Fibroblast of peridontal ligament (primary cell): ENCODE measurements around the gene CRTAC1.
A peak's percentile ranks its signal among the peaks of the same experiment; 100 is the strongest.

Experiments used
- DNase-seq: peaks from one replicate; pipeline ENCODE4 v3.0.0-alpha.2; 2010; ENCODE audit errors: extremely low read depth

Gene CRTAC1

DNA sequence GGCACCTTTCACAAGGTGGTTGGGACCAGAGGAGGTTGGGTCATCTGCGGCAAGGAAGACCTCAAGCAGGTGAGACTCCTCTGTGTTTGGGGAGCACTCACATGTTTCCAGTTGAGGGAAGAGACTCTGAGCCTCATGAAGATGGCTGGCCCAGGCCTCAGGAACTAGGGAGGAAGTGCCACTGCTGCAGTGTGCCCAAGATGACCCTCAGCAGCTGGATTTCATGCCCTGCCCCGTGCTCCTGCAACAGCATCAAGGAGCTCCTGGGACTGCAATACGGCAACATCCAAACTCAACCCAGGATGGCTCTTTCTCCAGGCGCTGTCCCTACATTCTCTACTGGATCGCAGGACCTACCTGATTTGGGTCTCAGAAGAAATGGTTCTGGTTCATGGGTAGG lies 106.9 kb downstream of the CRTAC1 start:
- no peak for DNase-seq

GRCh38 chr10:97923057-97923456 lies 107.4 kb downstream of the CRTAC1 start:
- DNase-seq = no peak

- no peak for DNase-seq
These were observed 108.2 kb downstream of the CRTAC1 start for GRCh38 chr10:97922022-97922758.

DNA sequence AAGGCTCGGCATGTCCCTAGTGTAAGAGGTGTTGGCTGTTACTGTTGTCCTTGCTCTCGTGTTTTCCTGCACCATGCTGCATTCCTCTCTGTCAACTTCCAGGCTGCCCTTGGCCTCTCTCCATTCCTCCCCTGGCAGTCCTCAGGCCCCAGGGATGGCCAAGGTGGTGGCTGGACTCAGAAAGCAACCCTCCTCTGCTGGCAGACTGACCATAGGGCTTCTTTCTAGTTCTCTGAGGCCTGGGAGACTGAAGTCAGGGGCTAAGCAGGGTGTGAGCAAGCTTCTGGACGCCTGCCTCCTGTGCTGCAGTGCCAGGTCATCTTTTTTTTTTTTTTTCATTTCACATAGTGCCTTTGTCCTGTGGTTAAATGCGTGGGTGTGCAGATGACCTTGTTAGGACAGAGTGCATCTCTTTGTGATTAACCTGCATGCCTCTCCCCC lies 108.8 kb downstream of the CRTAC1 start:
- no peak for DNase-seq

- no peak for DNase-seq
These were observed 109.6 kb downstream of the CRTAC1 start for GRCh38 chr10:97920865-97921264.

DNA sequence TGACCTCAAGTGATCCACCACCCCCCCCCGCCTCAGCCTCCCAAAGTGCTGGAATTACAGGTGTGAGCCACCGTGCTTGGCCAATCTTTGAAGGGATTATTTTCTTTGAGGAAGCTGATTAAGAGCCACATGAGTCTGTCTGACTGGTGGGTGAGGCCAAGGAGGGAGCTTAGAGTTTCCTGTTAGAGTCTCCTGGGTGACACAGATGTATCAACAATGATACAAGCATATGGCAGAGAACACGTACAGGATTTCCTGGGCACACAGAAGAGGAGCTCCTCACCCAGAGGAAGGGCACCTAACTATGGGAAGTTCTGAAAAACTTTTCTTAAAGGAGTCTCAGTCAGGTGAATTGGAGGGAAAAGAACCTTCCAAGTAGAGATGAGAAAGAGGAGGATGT lies 111.4 kb downstream of the CRTAC1 start:
- no peak for DNase-seq

- DNase-seq = peak; percentile 9
These were observed 113.8 kb downstream of the CRTAC1 start for GRCh38 chr10:97916586-97916985.

DNA sequence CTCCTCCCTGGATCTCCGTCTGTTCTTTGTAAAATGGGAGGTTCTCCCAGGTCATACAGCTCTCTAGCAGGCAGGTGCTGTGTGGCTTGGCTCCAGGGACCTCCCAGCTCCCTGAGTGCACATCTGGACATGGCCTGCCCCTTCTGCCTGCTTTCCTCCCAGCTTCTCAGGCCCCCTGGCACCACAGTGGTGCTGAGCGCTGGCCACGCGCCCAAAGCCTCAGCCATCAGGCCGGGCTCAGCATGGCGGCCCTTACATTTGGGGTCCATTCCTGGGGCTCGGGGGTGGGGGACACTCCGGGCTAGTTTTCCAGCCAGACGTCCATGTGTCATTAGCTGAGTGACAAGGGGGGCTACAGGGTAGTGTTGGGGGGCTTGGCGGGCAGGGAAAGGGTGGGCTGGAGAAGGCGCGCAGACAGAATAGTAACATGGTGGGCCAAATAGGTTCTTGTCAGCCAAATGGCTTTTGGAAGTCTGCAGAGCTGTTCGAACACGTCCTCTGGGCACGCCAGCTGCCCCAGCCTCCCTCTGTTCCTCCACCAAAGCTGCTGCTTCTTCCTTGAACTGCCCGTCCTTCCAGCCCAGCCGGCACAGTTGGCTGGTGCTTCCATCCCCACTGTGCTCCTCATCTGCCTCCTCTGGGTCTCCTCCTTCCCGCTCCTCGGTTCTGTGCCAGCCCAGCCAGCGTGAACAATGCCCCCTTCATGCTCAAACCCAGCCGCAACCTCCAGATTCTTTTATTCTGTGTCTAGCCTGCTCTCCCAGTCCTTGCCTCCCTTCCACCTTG lies 114.9 kb downstream of the CRTAC1 start:
- DNase-seq = no peak

DNA sequence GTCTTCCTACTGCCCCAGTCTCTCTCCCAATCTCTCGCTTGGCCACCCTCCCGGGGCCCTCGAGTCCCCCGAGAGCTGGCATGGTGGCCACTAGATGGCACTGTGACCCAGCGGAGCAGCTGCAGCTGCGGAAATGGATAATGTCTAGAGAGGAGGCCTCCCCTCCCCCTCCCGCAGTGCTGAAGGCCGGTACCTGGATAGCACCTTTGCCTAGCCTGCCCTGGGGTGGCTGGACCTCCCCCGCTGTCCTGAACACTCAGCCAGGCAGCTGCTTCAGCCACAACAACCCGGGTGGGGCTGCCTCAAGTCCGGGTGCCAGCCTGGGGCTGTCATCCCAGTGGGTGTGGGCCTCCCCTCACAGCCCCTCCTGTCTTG lies 115.6 kb downstream of the CRTAC1 start:
- DNase-seq = peak; percentile 21

DNA sequence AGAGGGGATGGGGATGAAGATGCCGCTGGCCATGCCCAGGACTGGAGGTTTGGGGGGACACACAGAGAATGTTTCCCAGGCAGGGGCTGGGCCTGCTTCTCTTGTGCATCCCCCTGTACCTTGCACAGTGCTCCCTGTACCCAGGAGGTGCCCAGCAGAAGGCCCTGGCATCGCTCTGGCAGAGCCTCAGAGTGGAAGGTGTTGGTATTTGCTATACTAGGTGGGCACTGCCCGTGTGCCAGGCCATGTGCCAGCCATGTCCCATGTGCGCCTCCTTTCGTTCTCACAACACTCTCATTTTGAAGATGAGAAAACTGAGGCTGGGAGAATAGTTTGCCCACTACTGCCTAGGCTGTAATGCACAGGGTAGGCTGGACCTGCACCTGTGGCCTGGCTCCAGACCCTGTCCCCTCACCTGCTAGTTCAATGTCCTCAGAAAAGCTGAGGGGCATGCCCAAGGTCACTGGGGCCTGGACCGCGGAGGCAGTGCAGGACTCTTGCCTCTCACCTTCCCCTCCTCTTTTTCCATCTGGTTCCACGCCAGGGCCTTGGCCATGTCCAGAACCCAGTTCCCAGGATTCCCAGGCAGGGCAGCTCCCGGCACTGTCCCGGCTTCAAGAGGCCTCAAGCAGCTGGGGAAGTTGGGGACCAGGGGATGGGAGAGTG lies 116.1 kb downstream of the CRTAC1 start:
- no peak for DNase-seq

- no peak for DNase-seq
These were observed 116.8 kb downstream of the CRTAC1 start for GRCh38 chr10:97913614-97914013.

DNA sequence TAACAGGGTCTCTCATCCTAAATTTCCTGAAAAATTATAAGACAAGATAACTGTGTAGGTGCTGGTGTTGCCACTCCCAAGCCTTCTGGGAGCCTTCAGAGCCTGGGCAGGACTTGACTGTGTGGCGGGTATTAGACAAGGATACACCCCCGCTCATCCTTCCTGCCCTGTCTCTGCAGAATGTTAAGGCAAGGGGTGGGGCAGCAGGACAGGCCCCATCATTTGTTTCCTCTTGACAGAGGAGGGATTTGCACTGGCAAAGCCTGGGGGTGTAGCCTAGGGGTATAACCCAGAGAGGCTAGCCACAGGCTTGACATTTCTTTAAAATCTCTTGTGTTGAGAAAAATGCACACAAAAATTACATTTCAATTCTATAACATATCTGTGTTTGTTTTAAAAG lies 117.2 kb downstream of the CRTAC1 start:
- no peak for DNase-seq

GRCh38 chr10:97911217-97911616 lies 119.2 kb downstream of the CRTAC1 start:
- no peak for DNase-seq

DNA sequence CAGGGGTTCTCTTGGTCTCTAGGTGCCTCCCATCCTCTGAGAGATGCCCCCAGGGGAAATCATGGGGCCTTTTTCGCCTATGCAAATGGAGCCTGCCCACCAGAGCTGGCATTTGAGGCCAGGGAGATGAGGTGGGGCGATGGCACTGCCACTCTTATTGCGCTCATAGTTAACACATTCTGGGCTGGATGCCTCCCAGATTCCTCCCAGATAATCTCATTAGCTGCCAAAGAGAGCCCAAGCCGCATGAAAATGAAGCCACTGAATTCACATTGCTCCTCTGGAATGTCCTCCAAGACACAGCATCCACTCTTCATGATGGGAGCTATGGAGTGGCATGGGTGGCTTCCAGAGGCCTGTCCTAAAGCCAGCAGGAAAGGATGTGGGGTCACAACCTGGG lies 119.8 kb downstream of the CRTAC1 start:
- no peak for DNase-seq

GRCh38 chr10:97907830-97908229 lies 122.6 kb downstream of the CRTAC1 start:
- no peak for DNase-seq

DNA sequence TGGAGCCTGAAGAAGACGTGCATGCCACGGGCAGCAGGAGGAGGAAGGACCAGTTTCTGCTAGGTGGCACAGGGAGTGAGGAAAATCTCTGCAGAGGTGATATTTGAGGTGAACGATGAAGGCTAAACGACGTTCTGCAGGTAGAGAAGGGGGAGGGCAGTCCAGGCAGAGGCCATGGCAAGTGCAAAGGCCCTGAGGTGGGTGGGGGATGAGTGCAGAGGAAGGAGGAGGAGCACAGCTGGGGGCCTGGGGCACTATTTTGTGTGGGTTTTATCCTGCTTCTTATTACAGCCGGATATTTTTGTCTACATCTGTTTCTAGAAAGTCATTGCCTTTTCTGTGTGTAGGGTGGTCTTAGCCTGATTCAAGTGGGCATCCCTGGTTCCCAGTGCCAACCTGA lies 123.2 kb downstream of the CRTAC1 start:
- no peak for DNase-seq

DNA sequence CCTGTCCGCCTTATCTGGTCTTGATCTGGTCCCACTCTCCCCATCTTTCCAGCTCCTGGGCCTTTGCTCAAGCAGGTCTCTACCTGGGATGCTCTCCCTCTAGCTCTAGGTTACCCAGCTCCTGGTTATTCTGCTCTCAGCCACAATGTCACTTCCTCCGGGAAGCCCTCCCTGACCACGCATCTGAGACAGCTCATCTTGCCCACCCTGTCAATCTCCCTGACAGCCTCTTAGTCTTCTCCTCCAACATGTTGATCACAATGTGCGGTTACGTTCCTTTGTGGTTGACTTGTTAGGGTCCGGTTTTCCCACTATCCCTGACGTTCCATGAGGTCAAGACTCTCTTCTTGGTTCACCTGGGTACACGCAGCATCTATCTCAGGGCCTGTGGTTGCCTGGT lies 125.1 kb downstream of the CRTAC1 start:
- no peak for DNase-seq

DNA sequence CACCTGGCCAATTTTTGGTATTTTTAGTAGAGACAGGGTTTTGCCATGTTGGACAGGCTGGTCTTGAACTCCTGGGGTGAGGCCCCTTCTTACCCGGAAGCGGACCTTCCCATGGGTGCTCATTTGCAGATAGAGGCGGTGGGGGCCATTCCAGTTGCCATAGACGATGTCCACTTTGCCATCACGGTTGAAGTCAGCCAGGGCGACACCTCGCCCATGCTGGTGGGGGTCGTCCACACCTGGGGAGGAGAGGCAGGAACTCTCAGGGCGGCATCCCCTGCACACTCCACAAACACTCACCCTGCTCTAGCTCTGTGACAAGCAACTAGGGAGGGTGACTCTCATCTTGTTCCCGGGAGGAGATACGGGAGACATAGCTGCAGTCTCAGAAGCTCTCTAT lies 125.8 kb downstream of the CRTAC1 start:
- no peak for DNase-seq

GRCh38 chr10:97904018-97904381 lies 126.4 kb downstream of the CRTAC1 start:
- no peak for DNase-seq

DNA sequence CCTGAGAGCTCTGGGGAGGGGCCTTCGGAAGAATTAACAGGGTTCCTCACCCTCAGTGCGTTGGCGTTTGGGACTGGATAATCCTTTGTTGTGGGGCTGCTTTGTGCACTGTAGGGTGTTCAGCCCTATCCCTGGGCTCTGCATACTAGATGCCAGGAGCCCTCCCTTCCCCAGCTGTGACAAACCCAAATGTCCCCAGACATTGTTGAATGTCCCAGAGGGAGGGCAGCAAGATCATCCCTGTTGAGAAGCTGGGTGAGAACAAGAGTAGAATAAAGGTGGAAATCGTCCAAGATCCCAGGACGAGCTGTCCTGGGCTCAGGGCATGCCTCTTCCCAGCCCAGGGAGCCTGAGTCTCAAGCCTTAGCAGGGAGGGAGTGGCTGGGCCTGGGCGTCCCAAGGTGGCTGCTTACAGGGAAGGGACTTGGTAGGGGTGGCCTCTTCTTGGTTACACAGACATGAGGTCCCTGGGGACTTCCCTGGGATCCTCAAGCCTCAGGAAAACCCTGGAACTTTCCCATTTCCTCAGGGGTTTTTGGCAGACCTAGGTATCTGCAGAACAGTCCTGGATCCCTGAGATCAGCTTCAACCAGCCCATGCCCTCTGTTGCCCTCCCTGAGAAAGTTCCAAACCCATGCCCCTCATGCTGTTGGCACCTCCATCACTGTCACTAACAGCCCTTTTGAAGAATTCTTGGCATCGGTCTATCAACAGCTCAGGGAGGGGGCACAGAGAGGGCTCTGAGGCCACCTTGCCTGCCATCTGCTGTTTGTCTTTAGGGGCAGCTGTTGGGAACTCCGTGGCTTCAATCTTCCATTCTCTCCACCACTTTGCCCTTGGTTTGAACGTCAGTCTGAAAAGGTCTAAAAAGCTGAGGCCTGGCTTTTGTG lies 127.0 kb downstream of the CRTAC1 start:
- DNase-seq = no peak

- no peak for DNase-seq
These were observed 129.0 kb downstream of the CRTAC1 start for GRCh38 chr10:97901381-97901780.

- no peak for DNase-seq
These were observed 132.0 kb downstream of the CRTAC1 start for GRCh38 chr10:97898429-97898828.
